Measurements from ENCODE around the gene POLR2C.

GRCh38 chr16:57486858-57487834, 24.7 kb downstream of the POLR2C start:
- TF ChIP-seq POLR2AphosphoS5 (IDR thresholded peaks at IDR 0.05) = no peak
- TF ChIP-seq, protein P1, sequence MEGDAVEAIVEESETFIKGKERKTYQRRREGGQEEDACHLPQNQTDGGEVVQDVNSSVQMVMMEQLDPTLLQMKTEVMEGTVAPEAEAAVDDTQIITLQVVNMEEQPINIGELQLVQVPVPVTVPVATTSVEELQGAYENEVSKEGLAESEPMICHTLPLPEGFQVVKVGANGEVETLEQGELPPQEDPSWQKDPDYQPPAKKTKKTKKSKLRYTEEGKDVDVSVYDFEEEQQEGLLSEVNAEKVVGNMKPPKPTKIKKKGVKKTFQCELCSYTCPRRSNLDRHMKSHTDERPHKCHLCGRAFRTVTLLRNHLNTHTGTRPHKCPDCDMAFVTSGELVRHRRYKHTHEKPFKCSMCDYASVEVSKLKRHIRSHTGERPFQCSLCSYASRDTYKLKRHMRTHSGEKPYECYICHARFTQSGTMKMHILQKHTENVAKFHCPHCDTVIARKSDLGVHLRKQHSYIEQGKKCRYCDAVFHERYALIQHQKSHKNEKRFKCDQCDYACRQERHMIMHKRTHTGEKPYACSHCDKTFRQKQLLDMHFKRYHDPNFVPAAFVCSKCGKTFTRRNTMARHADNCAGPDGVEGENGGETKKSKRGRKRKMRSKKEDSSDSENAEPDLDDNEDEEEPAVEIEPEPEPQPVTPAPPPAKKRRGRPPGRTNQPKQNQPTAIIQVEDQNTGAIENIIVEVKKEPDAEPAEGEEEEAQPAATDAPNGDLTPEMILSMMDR (IDR thresholded peaks at IDR 0.05) = no peak
- no peak for TF ChIP-seq POLR2A (IDR thresholded peaks at IDR 0.05)
